Activated CD8-positive, alpha-beta memory T cell treated with anti-CD3 and anti-CD28 coated beads, Interleukin-2, amount 50 U/mL, for 24 hours (primary cell): Measurements from ENCODE around the gene HPSE2.
"Not testable (repeated sequence)": the region's sequence is repeated elsewhere in the genome, so short reads cannot be mapped to it uniquely, and the experiment has no call there.

Experiments
- DNase-seq: peaks from one replicate; pipeline ENCODE4 v3.0.0-alpha.2; 2020; ENCODE audit errors: extremely low read depth

The HPSE2 gene

DNA sequence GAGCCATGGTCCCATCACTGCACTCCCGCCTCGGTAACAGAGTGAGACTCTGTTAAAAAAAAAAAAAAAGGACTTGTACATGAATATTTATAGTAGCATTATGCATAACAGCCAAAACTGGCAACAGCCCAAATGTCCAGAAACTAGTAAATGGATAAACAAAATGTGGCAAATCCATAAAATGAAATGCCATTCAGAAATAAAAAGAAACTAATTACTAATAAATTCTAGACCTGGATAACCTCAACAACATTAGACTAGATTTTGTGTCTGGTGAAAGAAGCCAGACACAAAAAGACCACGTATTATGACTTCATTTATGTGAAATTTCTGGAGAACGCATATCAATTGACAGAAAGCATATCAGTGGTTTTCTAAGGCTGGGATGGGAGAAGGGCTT, 74.5 kb downstream of the HPSE2 start:
- DNase-seq: no peak

DNA sequence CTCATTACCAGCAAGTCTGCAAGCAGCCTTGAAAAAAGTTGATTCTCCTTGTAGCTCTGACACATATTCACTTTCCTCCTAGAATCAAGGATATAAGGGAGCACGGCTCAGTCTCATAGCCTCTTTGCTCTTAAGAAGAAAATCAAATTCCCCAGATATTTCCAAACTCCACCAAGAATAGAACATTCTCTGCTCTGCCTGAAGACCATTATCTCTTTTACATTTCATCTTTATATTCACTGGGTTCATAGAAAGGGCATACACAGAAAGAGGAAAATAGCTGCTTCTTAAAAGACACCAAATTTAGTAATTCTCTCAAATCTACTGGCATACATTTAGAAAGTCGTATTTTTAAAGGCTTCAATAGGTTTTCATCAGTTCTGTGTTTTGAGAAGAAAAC, 92.0 kb downstream of the HPSE2 start:
- no peak for DNase-seq

DNA sequence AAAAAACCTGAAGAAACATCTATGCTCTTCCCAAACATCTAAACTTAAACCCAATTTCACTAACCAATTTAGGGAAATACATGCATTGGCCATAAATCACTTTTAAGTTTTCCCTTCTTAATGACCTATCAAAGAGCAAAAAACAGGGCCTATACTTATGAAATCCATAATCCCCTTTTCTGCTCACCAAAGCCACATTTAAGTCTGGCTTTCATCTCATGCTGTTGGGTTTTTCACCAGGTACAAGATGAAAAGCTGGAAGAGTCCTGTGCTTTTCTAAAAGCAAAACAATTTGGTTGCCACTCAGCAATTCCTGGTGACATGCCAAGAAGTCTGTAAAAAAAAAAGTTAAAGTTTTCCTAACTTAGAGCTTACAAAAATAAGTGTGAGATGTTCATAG, 92.6 kb downstream of the HPSE2 start:
- no peak for DNase-seq

DNA sequence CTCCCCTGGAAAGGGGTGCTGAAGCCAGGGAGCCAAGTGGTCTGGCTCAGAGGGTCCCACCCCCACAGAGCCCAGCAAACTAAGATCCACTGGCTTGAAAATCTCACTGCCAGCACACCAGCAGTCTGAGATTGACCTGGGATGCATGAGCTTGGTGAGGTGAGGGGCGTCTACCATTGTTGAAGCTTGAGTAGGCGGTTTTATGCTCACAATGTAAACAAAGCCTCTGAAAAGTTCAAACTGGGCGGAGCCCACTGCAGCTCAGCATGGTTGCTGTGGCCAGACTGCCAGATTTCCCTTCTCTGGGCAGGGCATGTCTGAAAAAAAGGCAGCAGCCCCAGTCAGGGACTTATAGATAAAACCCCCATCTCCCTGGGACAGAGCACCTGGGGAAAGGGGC, 102.8 kb downstream of the HPSE2 start:
- DNase-seq: not testable (repeated sequence)

DNA sequence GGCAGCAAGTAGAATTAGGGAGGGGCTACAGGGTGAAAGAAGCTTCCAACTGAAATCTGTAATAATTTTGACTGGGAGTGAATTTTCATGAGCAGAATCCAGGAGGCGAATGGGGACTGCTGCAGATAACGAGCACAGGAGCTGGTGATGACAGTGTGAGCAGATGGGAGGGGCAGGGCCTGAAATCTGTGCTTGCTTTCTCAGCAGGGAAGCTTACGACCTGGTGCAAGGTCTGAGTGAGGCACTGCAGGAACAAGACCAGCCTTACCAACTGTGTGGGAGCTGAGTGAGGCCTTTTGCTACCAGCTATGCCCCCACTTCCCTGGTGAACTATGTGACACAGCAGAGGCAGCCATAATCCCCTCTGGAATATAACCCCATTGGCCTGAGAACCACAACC, 109.8 kb downstream of the HPSE2 start:
- no peak for DNase-seq

DNA sequence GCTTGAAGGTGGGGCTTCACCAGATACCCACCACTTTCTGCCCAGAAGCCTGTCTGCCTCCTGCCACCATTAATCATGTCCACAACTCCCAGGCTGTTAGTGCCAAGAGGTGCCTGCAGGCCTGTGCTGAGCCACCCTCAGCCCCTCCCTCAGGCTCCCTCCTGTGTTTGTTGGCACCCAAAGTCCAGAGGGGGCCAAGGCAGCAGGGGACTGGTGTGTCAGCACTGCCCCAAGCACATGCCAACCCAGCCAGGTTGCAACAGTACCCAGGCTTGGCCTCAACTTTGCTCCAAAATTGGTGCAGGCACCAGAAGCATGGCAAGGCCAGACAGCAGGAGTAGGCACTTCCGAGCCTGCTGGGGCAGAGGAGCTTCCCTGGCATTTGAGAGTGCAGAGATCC, 111.3 kb downstream of the HPSE2 start:
- no peak for DNase-seq

DNA sequence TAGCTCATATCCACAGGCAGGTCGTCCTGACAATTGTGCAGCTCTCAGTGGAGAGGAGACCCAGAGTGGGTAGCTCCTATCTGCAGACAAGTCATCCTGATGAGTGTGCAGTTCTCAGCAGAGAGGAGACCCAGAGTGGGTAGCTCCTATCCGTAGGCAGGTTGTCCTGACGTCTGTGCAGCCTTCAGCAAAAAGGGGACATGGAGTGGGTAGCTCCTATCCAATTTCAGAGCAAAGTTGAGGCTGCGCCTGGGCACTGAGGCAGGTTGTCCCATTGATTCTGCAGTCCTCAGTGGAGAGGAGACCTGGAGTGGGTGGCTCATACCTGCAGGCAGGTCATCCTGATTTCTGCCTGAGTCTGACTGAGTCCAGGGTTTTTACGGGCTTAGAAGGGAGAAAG, 111.8 kb downstream of the HPSE2 start:
- DNase-seq: no peak

DNA sequence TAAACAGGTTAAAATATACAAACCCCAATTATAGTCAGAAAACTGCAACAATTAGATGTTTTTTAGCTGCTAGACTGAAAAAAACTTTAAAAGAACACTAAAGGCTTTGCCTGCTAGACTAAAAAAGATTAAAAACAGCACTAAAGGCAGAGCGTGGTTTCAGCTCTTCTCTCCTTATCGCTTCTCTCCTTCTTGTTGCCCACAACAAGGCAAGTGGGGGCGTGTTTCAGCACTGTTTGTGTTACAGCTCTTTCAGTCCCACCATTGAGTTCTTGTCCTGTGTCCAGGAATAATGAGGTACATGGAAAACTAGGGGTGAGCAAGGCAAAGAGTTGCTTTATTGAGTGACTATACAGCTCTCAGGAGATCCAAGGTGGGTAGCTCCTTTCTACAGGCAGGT, 112.3 kb downstream of the HPSE2 start:
- DNase-seq: no peak

DNA sequence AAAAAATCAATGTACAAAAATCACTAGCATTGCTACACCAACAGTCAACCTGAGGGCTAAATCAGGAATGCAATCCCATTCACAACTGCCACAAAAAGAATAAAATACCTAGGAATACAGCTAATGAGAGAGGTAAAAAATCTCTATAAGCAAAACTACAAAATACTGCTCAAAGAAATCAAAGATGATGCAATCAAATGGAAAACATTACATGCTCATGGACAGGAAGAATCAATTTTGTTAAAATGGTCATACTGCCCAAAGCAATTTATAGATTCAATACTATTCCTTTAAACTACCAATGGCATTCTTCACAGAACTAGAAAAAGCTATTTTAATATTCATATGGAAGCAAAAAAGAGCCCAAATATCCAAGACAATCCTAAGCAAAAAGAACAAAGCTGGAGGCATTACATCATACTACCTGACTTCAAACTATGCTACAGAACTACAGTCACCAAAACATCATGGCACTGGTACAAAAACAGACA, 116.3 kb downstream of the HPSE2 start:
- no peak for DNase-seq

DNA sequence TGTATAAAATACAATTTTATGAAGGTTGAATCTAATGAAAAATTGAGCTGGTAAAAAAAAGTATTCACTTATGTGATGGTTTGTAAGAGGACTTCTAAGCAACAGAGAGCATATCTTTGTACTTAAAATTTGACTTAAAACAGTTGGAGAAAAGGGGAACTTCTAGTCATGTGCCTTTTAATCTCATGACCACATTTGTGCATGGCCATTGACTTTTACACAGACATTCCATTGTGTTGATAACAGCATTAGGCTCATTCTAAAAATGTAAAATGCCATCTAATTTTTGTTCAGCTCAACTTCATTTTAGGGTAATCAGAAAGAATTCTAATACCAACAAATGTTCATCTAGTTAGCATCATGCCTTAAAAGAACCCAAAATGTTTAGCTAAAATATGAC, 119.9 kb downstream of the HPSE2 start:
- DNase-seq: no peak

DNA sequence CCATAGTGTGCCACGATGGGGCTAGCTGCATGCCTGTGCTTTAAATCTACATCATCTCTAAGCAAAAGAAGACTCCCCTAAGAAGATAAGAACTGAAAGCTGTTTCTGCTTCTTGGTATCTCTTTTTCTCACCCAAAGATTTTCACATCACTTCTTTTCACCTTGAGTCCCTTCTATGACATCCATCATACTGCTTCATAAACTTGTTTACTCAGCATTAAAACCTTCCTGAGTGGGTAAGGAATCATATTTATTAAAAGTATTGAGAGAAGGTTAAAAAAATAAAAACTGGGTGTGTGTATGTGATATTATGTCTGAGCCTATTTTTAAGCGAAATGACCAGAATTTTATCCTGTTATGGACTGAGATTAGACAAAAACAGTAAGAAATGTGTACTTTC, 150.3 kb downstream of the HPSE2 start:
- DNase-seq: no peak

DNA sequence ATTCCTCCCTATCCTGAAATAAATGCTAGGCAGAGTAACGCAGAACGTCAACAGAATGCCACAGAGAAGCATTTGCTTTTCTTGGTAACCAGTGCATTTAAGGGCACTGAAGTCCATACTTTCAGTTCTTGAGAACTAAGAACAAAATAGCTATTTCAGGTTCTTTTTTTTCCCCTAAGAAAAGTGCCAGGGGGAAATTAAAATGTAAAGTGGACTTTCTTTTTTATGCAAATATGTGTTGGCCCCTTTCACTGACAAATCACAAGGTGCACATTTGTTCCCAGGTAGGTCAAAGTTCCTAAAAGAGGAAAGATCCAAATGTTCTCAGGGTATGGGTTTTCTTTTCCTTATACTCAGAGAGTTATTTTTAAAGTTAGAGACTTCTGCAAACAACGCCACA, 151.5 kb downstream of the HPSE2 start:
- DNase-seq: no peak

DNA sequence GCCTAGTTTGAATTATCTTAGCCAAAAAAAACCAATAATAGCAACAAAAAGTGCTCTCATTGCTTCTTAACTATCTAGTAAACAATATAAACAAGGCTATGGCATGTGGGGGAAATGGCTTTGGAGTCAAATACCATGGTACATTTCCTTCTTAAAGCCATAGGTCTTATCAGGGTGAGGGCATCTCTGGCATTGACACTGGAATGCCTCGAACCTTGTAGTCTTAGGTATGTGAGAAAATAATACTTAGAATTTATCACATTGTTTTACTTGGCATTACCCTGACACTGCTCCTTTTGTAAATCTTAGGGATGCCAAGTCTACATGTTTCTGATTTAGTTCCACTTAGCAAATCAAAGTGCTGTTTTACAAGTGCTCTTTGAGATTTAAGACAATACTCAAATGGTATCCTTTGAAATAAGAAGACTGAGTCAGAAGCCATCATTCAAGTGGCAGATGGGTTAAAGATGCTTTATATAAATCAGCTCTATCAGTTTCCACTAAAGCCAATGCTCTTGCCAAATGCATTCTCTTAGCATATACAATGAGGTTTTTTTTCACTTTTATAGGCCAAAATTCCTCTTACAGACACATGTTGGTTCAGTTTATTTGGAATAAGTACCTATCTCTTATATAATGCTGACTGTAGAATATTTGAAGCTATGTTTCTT, 155.2 kb downstream of the HPSE2 start:
- no peak for DNase-seq

DNA sequence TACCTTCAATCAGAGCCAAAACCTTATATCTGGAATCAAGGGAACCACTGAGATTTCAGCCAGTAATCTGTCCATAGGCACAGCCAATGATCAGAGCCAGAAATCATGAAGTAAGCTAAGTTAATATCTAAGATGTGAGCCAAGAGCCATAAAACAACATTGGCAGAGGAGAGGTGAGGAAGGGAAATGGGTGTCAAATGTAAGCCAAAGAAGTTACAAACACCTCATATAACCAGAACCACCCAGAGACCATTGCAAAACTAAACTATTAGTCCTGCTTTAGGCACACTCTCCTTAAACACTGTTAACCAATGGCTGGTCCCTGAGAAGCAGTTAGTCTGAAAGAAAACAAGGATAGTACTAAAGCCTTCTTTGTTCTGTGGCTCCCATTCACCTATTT, 173.1 kb downstream of the HPSE2 start:
- DNase-seq: no peak

DNA sequence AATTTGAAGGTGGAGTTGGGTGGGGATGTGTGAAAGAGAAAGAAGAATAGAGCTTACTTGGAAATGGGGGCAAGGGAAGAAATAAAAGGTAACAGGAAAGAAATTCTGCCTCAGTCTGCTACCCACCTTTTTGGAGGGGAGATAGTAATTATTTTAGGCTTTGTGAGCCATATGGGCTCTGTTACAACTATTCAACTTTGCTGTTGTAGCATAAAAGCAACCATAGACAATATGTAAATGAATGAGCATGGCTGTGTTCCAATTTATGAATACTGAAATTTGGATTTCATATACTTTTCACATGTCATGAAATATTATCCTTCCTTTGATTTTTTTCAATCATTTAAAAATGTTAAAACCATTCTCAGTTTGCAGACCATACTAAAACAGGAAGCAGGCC, 176.9 kb downstream of the HPSE2 start:
- no peak for DNase-seq

DNA sequence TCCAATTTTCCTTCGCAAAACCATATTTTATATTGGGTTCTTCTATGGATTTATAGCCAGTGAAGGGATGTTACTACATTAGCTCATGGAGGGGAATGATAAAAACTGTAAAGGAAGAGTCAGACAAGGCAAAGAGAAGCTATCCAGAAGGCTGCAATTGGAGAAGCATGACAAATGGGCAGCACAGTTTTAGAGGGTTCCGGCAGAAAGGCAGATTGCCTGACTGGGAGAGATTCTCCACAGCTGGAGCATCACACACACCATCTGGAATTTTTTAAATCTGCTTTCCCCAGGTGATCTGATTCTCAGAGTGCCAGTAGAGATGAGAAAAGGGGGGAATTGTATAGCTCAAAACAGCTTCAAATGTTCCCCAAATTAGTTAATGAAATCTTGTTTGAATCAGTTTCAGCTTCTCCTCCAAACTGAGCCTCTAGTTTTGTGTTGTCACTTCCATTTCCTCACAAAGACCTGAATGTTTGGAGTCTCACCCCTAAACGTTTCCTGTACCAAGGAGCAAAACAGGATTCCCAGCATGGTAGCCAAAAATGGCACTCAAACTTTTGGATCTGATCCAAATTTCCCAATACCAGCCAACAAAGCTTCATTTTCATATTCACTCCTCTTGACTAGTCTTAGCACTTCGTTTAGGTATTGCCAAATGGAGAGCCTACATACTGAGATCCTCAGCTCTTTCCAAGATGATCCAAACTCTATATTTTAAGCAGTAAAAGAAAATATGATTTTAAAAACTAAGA, 177.5 kb downstream of the HPSE2 start:
- DNase-seq: no peak

DNA sequence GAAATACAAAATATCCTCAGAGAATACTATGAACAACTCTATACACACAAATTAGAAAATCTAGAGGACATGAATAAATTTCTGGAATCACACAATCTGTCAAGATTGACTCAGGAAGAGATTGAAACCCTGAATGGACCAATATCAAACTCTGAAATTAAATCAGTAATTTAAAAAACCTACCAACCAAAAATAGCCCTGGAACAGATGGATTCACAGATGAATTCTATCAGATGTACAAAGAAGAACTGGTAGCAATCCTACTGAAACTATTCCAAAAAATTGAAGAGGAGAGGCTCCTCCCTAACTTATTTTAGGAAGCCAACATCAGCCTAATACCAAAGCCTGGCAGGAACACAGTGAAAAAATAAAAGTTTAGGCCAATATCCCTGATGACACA, 190.0 kb downstream of the HPSE2 start:
- no peak for DNase-seq

DNA sequence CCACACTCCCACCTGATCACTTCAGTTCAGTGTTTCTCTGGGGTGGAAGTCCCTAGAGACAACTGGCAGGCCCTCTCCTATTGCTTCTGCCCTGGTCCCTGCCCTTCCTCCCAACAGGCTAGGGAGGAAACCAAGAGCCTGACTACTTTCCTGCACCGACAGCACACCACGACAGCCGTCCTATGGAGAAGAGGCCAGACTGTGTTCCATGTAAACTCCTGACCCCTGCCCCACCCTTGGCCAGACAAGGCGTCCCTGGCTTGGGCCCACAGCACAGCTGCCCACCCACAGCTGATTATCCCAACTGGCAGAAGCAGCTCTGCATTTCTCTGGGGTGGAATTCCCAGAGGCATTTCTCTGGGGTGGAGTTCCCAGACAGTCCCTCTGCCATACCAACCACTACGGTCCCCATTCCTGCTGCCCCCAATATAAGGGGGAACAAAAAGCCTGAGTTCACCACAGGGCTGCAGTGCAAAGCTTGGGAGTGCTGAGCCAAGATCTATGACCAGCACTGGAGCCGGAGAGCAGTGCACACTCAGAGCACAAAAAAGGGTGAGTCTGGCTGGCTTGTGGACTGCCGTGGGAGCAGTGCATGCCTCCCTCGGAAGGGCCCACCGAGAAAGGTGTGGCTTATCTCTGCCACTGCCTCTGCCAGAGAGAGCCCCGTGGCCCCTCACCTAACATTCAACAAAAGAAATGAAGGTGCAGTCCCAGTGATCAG, 193.4 kb downstream of the HPSE2 start:
- no peak for DNase-seq

DNA sequence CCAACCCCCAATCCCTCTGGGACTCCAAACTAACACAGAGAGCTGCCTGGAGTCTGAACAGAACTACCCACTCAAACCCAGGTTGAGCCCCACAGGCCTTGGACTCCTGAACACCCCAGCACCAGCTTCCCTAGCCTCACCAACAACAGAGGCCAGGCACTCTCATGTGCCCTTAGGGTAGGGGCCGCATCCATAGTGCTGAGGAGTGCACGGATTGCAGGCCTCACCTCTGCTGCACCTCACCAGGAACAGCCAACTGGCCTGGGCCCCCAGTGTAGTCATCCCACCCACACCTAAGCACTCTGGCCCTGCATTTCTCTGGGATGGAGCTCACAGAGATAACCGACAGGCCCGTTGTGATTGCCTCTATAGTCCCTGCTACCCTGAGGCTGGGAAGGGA, 194.2 kb downstream of the HPSE2 start:
- DNase-seq: no peak

DNA sequence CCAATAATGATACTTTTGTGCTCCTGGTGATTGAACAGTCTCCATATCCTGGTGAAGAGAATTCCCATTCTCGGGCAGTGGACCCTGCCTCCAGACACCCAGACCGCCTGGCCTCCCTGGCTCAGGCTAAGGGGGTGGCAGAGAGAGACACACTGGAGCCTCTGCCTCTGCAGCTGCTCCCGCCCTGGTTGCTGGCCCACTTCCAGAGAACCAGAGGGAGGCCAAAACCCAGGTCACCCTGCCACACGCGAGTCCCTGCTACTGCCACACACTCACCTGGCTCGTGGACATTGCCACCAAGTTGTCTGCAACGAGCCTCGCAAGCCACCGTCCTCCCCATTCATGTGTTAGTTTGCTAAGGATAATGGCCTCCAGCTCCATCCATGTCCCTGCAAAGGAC, 221.8 kb downstream of the HPSE2 start:
- no peak for DNase-seq

DNA sequence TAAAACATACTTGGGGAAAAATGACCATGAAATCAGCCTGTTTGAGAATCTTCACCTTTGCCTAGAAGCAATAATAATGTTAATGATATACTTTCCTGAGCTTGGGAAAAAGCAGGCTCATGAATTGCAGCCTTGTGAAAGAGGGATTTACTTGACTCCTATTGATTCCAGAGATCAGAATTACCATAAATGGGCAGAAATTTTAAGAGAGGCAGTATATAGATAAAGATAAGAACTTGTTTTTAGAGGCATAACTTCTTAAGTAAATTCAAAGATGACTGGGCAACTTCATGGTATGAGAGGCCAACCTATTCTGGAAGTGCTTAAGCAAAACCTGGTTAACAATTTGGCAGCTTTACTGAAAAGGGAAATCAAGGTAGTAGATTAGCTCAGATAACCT, 225.4 kb downstream of the HPSE2 start:
- no peak for DNase-seq

DNA sequence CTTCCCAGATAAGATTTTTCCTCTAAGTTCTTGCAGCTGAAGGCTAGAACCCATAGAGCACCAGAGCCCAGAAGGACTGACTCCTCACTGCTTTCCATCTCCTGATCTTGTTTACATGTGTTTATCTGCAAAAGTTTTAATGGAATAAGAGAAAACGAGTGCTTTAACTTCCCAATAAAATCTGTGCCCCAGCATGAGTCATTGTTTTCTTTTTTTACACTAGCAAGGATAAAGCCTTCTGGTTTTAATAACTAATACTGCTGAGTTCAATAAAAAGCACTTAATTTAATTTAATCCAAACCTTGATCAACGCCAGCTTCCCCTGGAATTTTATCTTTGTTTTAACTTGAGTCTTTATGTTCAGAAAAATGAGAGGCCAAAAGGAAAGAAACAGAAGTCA, 227.6 kb downstream of the HPSE2 start:
- DNase-seq: no peak

DNA sequence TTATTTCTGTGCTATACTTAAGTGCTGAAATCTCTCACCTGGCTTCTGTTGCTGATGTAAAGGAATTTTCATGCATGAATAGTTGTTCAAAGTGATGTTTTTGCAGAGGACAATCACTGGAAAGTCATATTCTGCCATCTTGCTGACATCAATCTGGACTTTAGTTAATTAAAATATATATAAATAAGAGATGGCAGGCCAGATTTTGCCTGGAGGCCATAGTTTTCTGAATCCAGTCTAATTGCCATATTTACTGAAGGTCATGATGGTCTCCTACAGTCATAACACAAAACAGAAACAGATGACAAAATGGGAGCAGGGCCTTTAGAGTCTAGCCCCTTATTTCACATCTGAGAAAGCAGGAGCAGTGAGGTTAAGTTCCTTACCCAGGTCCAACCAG, 228.2 kb downstream of the HPSE2 start:
- no peak for DNase-seq
